Right kidney (tissue), 1 donor: ENCODE results near the gene REL.

ENCODE experiments used
- DNase-seq: peaks from one replicate; pipeline ENCODE4 v3.0.0-alpha.2; 2016

The REL gene

DNA sequence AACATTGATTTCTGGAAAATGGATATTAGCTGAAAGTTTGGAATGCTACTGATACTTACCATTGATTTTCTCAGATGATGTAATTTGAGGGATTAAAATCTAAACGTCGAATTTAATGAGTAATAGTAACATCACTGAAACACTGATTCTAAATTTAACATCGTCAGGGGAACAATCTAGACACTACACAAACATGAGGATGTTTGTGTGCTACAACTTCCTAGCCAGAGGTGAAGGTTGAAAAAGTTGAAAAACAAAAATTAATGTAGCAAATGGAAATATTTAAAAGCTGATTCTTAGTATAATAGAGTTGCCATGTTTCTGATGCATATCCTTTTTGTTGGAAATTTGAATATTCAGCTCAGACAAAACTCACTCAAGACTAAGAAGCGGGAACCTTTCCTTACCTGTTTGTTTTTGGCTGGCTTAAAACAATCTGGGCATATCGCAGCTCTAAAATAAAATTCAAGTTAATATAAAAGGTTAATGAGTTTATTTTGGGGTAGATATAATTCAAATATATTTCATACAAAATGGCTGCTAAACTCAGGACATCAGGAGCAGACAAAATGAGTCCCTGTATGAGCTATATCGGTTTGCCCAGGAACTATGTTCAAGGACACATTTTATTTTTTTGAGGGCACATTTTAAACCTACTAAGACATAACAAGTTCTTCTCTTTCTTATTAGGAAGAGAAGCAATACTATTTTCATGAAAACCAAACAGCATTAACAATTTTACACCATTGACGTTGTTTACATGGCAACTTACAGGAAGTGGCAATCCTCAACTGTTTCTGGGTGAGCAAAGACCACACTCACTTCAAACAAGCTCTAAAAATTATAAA lies 83.5 kb downstream of the REL start:
- DNase-seq, result no peak

DNA sequence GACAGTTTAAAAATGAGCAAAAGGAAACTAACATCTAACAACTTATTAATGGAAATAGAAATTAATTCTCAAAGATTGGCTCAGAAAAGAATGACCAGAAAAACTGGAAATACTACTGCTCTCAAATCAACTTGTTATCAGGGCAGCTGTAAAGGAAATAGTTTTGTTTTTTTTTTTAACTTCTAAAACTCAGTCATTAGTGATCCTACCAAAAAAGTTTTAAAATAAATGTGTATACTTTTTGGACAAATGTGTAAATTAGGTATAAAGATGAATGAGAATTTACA lies 84.1 kb downstream of the REL start:
- no peak for DNase-seq

DNA sequence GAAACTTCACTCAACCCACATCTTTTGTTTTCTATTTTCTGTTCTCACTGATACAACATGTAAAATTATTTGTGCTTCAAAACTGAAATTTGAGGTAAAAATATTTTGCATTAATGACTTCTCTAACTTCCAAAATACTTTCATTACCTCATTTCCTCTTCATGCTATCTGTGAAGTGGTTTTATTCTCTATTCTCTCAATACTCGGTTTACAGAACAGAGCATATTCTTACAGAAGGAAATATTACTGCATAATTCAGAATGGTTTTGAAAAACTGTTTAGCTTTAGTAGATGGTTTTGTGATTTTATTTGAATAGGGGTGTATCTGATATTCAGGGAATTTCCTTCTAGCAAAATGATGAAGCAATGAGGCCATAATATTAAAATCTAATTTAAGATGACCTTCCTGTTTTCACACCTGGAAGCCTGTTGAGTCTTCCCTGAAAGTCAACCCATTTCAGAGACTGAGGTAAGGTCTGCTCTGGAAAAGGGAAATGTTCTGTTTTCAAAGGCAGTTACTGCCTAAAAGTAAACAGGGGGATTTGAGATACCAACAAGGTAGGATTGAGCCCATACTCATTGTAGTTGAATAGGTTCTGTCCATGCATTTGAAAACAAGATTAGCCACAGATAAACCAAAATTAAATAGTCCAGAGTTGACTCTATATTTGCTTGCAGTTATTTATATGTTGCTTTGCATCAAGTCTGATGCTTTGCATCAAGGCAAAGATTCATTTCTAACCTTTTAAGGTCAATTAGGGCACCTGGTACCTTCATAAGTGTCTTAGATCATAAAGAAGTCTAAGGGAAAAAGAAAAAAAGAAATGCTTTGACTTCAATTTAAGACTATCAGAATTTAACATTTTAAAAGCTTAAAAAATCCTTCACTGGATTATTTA lies 85.4 kb downstream of the REL start:
- DNase-seq, result no peak

DNA sequence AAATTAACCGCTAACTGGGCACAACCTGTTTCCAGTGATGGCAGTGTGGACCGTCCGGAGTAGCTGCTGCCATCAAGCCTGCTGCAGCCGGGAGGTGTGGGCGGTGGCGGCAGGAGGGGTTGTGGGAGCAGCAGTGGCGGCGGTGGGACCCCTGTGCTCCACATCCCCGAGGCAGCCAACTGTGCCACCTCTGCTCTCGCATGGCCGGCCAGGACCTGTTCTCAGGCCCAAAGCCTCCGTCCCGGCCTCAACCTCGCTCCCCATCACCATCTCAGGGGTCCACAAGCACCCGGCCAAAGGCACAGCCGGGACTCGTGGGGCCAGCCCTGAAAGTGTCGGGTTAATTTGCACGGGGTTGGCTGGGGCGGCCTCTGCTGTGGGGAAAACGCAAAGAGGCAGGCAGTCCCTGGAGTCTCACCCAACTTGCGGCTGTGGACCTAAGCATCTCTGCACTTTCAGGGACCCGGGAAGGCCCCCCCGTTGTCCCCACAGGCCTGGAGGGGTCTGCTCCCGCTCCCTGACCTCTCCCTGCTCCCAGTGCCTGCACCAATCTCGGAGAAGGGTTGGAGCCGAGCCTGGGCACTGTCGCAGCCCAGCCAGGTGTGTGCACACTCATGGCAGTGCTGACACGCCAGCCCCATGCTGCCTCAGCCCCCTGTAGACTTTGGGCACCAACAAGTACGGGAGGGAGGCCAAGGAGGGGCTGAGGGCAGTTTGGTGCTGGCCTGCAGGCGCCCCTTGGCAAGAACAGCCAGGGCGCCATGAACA lies 91.7 kb downstream of the REL start:
- DNase-seq, result no peak

DNA sequence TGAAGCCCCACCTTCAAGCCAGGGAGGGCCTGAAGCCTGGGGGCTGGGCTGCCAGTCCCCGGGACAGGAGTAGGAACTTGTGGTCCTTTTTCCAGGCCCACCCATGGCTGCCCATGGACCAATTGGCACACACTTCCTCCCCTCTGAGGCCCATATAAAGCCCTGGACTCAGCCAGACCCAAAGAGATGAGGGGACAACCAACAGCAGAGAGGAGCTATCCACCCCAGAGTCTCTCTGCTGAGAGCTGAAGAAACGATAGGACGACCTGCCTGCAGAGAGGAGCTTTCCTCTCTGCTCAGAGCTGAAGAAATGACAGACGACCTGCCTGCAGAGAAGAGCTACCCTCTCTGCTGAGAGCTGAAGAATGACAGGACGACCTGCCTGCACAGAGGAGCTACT lies 92.3 kb downstream of the REL start:
- DNase-seq, result no peak

DNA sequence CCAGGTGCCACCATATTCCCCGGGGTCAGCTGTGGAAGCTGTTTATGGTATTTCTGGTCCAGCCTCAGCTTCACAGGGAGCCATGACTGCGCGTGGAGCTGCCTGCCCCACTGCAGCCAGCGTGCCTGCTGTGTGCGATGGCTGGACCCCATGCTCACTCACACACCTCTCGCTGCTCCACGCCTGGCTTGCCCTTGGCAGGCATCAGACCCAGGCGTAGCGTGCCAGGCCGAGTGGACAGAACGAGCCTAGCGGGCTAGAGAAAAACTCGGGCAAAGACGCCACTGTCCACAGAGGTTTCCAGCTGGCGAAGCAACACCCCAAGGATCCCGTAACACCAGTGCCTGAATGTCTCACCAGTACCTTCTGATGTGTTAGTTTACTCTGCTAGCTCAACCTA lies 93.3 kb downstream of the REL start:
- no peak for DNase-seq
